Loucy (cell line): ENCODE results near the gene BMPER.

Source experiments
- CTCF ChIP-seq: fragments of 200-600 bp; sonication (generic); conservative IDR thresholded peaks from 2 replicates; pipeline ENCODE4 v1.5.1; 2014; ENCODE audit warnings: mild to moderate bottlenecking, antibody characterized with exemption, low read length
- EZH2phosphoT487 ChIP-seq: fragments of 200-600 bp; IDR thresholded peaks from 2 replicates; pipeline ENCODE4 v1.6.1; 2018; ENCODE audit warnings: antibody characterized with exemption, mild to moderate bottlenecking, moderate library complexity, borderline replicate concordance

- no peak for TF ChIP-seq CTCF
- no peak for TF ChIP-seq EZH2phosphoT487
These were observed 117.3 kb downstream of the BMPER start for GRCh38 chr7:34022626-34023025.
